ENCODE results near the gene C20orf202.

Gene C20orf202

DNA sequence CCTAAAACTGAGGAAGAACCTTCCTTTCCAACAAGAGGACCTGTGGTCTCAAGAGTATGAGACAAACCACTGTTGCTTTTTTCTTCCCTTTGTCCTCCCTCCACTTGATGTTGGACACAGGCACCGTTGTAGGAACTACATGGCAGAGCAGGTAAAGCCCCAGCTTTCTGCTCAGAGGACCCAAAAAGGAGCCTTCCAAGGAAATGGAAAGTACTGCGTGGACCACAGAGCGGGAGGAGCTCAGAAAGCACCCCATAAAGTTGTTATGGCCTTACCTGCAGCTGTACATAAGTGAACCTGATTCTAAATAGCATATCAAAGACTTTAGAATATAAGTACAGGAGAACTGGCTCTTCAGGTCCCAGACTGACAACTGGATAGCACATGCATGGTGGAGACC, 47.9 kb upstream of the C20orf202 start:
- Histone ChIP-seq H3K27me3 (ENCODE audit: low read length) (no peaks in the 10 kb centered on the region), H3K9me2 (replicated peaks; ENCODE audit: insufficient read depth, low read length) (no peaks in the 10 kb centered on the region), H3K79me2 (ENCODE audit: insufficient read depth, low read length) (no peaks in the 10 kb centered on the region), H3K9ac (ENCODE audit: low read length) (no peak overlapping the region), H3K9me3 (ENCODE audit: insufficient read depth, low read length) (no peaks in the 10 kb centered on the region), H3K4me2 (ENCODE audit: low read depth, low read length, poor library complexity, severe bottlenecking) (no peak overlapping the region), H2AFZ (ENCODE audit: low read depth, low read length, severe bottlenecking) (no peak overlapping the region), H4K20me1 (ENCODE audit: low read depth, low read length) (no peaks in the 10 kb centered on the region), H3K4me3 (ENCODE audit: insufficient read depth, low read length, poor library complexity, severe bottlenecking) (no peak overlapping the region), H3K27ac (ENCODE audit: low read depth, low read length) (no peak overlapping the region), H3F3A (ENCODE audit: insufficient read depth) (no peaks in the 10 kb centered on the region), H3K36me3 (ENCODE audit: low read length) (0 out of 2 replicates have a peak, but pooled peaks cover 3% of the 10 kb centered on the region)
- TF ChIP-seq EZH2phosphoT487 (conservative IDR thresholded peaks at IDR 0.05; ENCODE audit: low read length) (no peak), CTCF (IDR thresholded peaks at IDR 0.05; ENCODE audit: insufficient read depth, low read length, poor library complexity, severe bottlenecking) (no peak)

DNA sequence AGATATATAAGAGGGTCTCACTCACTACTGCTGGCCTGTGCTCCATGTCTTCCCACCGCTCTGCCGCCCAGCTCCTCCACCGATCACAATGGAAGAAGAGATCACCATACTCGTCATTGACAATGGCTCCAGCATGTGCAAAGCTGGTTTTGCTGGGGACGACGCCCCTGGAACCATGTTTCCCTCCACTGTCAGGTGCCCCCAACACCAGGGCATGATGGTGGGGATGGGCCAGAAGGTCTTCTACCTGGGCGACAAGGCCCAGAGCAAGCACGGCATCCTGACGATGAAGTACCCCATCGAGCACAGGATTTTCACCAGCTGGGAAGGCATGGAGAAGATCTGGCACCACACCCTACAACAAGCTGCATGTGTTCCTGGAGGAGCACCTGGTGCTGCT, 42.8 kb upstream of the C20orf202 start:
- no peaks in the 10 kb centered on the region for H3F3A ChIP-seq (ENCODE audit: insufficient read depth)
- H3K9me3 ChIP-seq (ENCODE audit: insufficient read depth, low read length) = no peaks in the 10 kb centered on the region
- H3K9me2 ChIP-seq (replicated peaks; ENCODE audit: insufficient read depth, low read length) = no peaks in the 10 kb centered on the region
- H3K4me3 ChIP-seq (ENCODE audit: insufficient read depth, low read length, poor library complexity, severe bottlenecking) = no peak overlapping the region
- H3K9ac ChIP-seq (ENCODE audit: low read length) = no peak overlapping the region
- H3K36me3 ChIP-seq (ENCODE audit: low read length) = no peaks in the 10 kb centered on the region
- H2AFZ ChIP-seq (ENCODE audit: low read depth, low read length, severe bottlenecking) = no peak overlapping the region
- H3K79me2 ChIP-seq (ENCODE audit: insufficient read depth, low read length) = no peaks in the 10 kb centered on the region
- H4K20me1 ChIP-seq (ENCODE audit: low read depth, low read length) = no peaks in the 10 kb centered on the region
- H3K27ac ChIP-seq (ENCODE audit: low read depth, low read length) = no peak overlapping the region
- no peak overlapping the region for H3K4me2 ChIP-seq (ENCODE audit: low read depth, low read length, poor library complexity, severe bottlenecking)
- TF ChIP-seq CTCF (IDR thresholded peaks at IDR 0.05; ENCODE audit: insufficient read depth, low read length, poor library complexity, severe bottlenecking) = no peak
- no peak for TF ChIP-seq EZH2phosphoT487 (conservative IDR thresholded peaks at IDR 0.05; ENCODE audit: low read length)
- no peaks in the 10 kb centered on the region for H3K27me3 ChIP-seq (ENCODE audit: low read length)

GRCh38 chr20:1160991-1161390, 42.3 kb upstream of the C20orf202 start:
- no peaks in the 10 kb centered on the region for H3K27me3 ChIP-seq (ENCODE audit: low read length)
- H3F3A ChIP-seq (ENCODE audit: insufficient read depth) = no peaks in the 10 kb centered on the region
- no peaks in the 10 kb centered on the region for H4K20me1 ChIP-seq (ENCODE audit: low read depth, low read length)
- H3K27ac ChIP-seq (ENCODE audit: low read depth, low read length) = no peak overlapping the region
- H3K79me2 ChIP-seq (ENCODE audit: insufficient read depth, low read length) = no peaks in the 10 kb centered on the region
- no peaks in the 10 kb centered on the region for H3K9me2 ChIP-seq (replicated peaks; ENCODE audit: insufficient read depth, low read length)
- H3K4me2 ChIP-seq (ENCODE audit: low read depth, low read length, poor library complexity, severe bottlenecking) = no peak overlapping the region
- no peaks in the 10 kb centered on the region for H3K36me3 ChIP-seq (ENCODE audit: low read length)
- no peak overlapping the region for H3K4me3 ChIP-seq (ENCODE audit: insufficient read depth, low read length, poor library complexity, severe bottlenecking)
- H2AFZ ChIP-seq (ENCODE audit: low read depth, low read length, severe bottlenecking) = no peak overlapping the region
- no peaks in the 10 kb centered on the region for H3K9me3 ChIP-seq (ENCODE audit: insufficient read depth, low read length)
- no peak overlapping the region for H3K9ac ChIP-seq (ENCODE audit: low read length)
- TF ChIP-seq CTCF (IDR thresholded peaks at IDR 0.05; ENCODE audit: insufficient read depth, low read length, poor library complexity, severe bottlenecking) (no peak), EZH2phosphoT487 (conservative IDR thresholded peaks at IDR 0.05; ENCODE audit: low read length) (no peak)
